HepG2 (cell line): Measurements from ENCODE around the gene ATRNL1. TPM values are rescaled to one million over a fixed set of nuclear protein-coding genes. Genes with fewer than 3 reads are reported as not detected.

ENCODE experiments used
- ATAC-seq: fragments of 200-7000 bp; cut with Tn5 transposase; 3 replicates; pipeline ENCODE4 v1.9.1; 2020; ENCODE audit warnings: mild to moderate bottlenecking, moderate library complexity
- BruUV-seq: library from RNA; stranded (reverse); fragments of 400-500 nt; replicated peaks from 2 replicates; lab custom pipeline; 2021; lab: Mats Ljungman, UMichigan
- CTCF ChIA-PET: fragments of 300-600 bp; formaldehyde crosslinking; extraction: SDS; loops from one replicate; lab custom pipeline; 2021; ENCODE audit warnings: low total read pairs, inconsistent platforms, low intra/inter-chr PET ratio; lab: Yijun Ruan, JAX
- POLR2A ChIA-PET: fragments of 350-600 bp; sonication (Branson Sonifier 250); formaldehyde crosslinking; loops from one replicate; lab custom pipeline; 2020; ENCODE audit warnings: antibody characterized with exemption, inconsistent platforms; lab: Yijun Ruan, JAX
- DNase-seq: peaks from one replicate; pipeline ENCODE4 v3.0.0-alpha.2; 2015; ENCODE audit warnings: low spot score
- FAIRE-seq: peaks from 3 replicates; lab custom pipeline; 2011; peaks lifted over from hg19 to GRCh38; lab: Jason Lieb, UNC
- H2AFZ ChIP-seq: one replicate; pipeline ENCODE4 v1.6.1; 2011; ENCODE audit warnings: low read length, inconsistent platforms
- H3K27ac ChIP-seq: fragments of 300-600 bp; 3 replicates; pipeline ENCODE4 v1.8.0; 2011; ENCODE audit warnings: mixed run types, mild to moderate bottlenecking, mixed read lengths, low read length, inconsistent platforms; ENCODE audit not compliant: insufficient read depth; ENCODE audit errors: extremely low read length
- H3K27me3 ChIP-seq, 2 experiments: fragments of 200-600 bp in 1 of 2; 2 replicates in 1 of 2; 3 replicates in 1 of 2; pipeline versions ENCODE4 v1.6.0 to v1.8.0; 2011; ENCODE audit warnings: low read length in 2 of 2, mild to moderate bottlenecking in 2 of 2, moderate library complexity in 2 of 2, inconsistent platforms in 1 of 2; ENCODE audit not compliant: insufficient read depth in 2 of 2, control insufficient read depth in 1 of 2
- H3K36me3 ChIP-seq, 2 experiments: fragments of 200-600 bp in 1 of 2; replicated peaks in 1 of 2; 2 replicates in 1 of 2; 3 replicates in 1 of 2; pipeline versions ENCODE4 v1.5.1 to v1.8.0; 2011; ENCODE audit warnings: low read length in 2 of 2, inconsistent platforms in 1 of 2; ENCODE audit not compliant: insufficient read depth in 2 of 2, control insufficient read depth in 1 of 2
- H3K4me1 ChIP-seq: 2 replicates; pipeline ENCODE4 v1.5.1; 2012; ENCODE audit warnings: low read length, inconsistent platforms; ENCODE audit not compliant: insufficient read depth
- H3K4me2 ChIP-seq: 2 replicates; pipeline ENCODE4 v1.6.0; 2011; ENCODE audit warnings: low read depth, low read length, inconsistent platforms
- H3K4me3 ChIP-seq, 3 experiments: fragments of 200-600 bp in 1 of 3; sonication (generic), shearing (Covaris generic) in 1 of 3; replicated peaks in 1 of 3; 2 replicates each; pipeline ENCODE4 v1.5.1; 2011 to 2016; ENCODE audit warnings: low read length in 3 of 3, inconsistent platforms in 2 of 3, low read depth in 2 of 3, mild to moderate bottlenecking in 2 of 3, control low read depth in 1 of 3, mixed read lengths in 1 of 3; ENCODE audit not compliant: insufficient read depth in 1 of 3
- H3K79me2 ChIP-seq: one replicate; pipeline ENCODE4 v1.6.1; 2011; ENCODE audit warnings: low read length, inconsistent platforms; ENCODE audit not compliant: insufficient read depth
- H3K9ac ChIP-seq: 2 replicates; pipeline ENCODE4 v1.6.0; 2011; ENCODE audit warnings: mild to moderate bottlenecking, low read depth, low read length, inconsistent platforms; ENCODE audit not compliant: insufficient read depth
- H3K9me3 ChIP-seq: 2 replicates; pipeline ENCODE4 v1.5.1; 2012; ENCODE audit warnings: mild to moderate bottlenecking, low read length
- H4K20me1 ChIP-seq: 2 replicates; pipeline ENCODE4 v1.6.0; 2011; ENCODE audit warnings: inconsistent platforms, mild to moderate bottlenecking, low read length, moderate library complexity; ENCODE audit not compliant: insufficient read depth
- ARHGAP35 ChIP-seq: sonication (generic); formaldehyde crosslinking; IDR thresholded peaks from 2 replicates; pipeline ENCODE4 v1.9.0; 2022; ENCODE audit warnings: mild to moderate bottlenecking, inconsistent platforms, moderate library complexity, missing genetic modification reagents, borderline replicate concordance
- FOXJ3 ChIP-seq: sonication (generic); formaldehyde crosslinking; IDR thresholded peaks from 2 replicates; pipeline ENCODE4 v1.4.0; 2020; ENCODE audit warnings: missing genetic modification reagents, mild to moderate bottlenecking, borderline replicate concordance
- FOXO1 ChIP-seq: sonication (generic); formaldehyde crosslinking; IDR thresholded peaks from 2 replicates; pipeline ENCODE4 v1.4.0; 2020; ENCODE audit warnings: missing genetic modification reagents
- KAT8 ChIP-seq: IDR thresholded peaks from 2 replicates; pipeline ENCODE4 v1.6.1; 2016; ENCODE audit warnings: missing genetic modification reagents, missing compliant biosample characterization
- KLF16 ChIP-seq, 2 experiments: sonication (generic) in 1 of 2; formaldehyde crosslinking in 1 of 2; IDR thresholded peaks; 2 replicates each; pipeline versions ENCODE4 v1.6.1 to v1.8.0; 2016 to 2023; ENCODE audit warnings: missing genetic modification reagents in 2 of 2, missing compliant biosample characterization in 1 of 2
- SRSF1 ChIP-seq: fragments of 200-400 bp; formaldehyde crosslinking; optimal IDR thresholded peaks from 2 replicates; pipeline ENCODE3; 2017; ENCODE audit warnings: mild to moderate bottlenecking, low read depth, low read length, moderate library complexity
- TBP ChIP-seq: sonication (generic); formaldehyde crosslinking; IDR thresholded peaks from 2 replicates; pipeline ENCODE4 v1.5.0; 2020; ENCODE audit warnings: missing genetic modification reagents
- TRIM24 ChIP-seq: sonication (generic); formaldehyde crosslinking; IDR thresholded peaks from 2 replicates; pipeline ENCODE4 v1.8.0; 2022; ENCODE audit warnings: mild to moderate bottlenecking, missing genetic modification reagents
- ZBED4 ChIP-seq: sonication (generic); formaldehyde crosslinking; IDR thresholded peaks from 2 replicates; pipeline ENCODE4 v1.4.0; 2020; ENCODE audit warnings: missing genetic modification reagents, borderline replicate concordance
- ZBTB3 ChIP-seq: sonication (generic); formaldehyde crosslinking; IDR thresholded peaks from 2 replicates; pipeline ENCODE4 v1.4.0; 2020; ENCODE audit warnings: low read depth, mild to moderate bottlenecking, moderate library complexity, missing genetic modification reagents, borderline replicate concordance
- ZNF331 ChIP-seq: sonication (generic); formaldehyde crosslinking; IDR thresholded peaks from 2 replicates; pipeline ENCODE4 v1.4.0; 2020; ENCODE audit warnings: missing genetic modification reagents
- ZNF512 ChIP-seq: sonication (generic); formaldehyde crosslinking; IDR thresholded peaks from 2 replicates; pipeline ENCODE4 v1.4.0; 2020; ENCODE audit warnings: mild to moderate bottlenecking, missing genetic modification reagents
- ZNF557 ChIP-seq: sonication (generic); formaldehyde crosslinking; IDR thresholded peaks from 2 replicates; pipeline ENCODE4 v1.4.0; 2020; ENCODE audit warnings: missing genetic modification reagents
- ZNF776 ChIP-seq: sonication (generic); formaldehyde crosslinking; IDR thresholded peaks from 2 replicates; pipeline ENCODE4 v1.4.0; 2020; ENCODE audit warnings: mild to moderate bottlenecking, missing genetic modification reagents
- ZSCAN20 ChIP-seq: sonication (generic); formaldehyde crosslinking; IDR thresholded peaks from 2 replicates; pipeline ENCODE4 v1.4.0; 2020; ENCODE audit warnings: missing genetic modification reagents, mild to moderate bottlenecking, borderline replicate concordance
- ZSCAN22 ChIP-seq: sonication (generic); formaldehyde crosslinking; IDR thresholded peaks from 2 replicates; pipeline ENCODE4 v1.4.0; 2020; ENCODE audit warnings: mild to moderate bottlenecking, missing genetic modification reagents
- WGBS: methylation state at CpG from one replicate; pipeline ENCODE4 v1.1.6; 2017; ENCODE audit warnings: low lambda C conversion rate; 5-methylcytosine and 5-hydroxymethylcytosine counted together
- in situ Hi-C: cut with HindIII; loops from 2 replicates; pipeline ENCODE4 v1.10.0; 2017; ENCODE audit warnings: low pct_unique_long_range_greater_than_20kb; ENCODE audit not compliant: extremely low pct_ligation_motif_present
- intact Hi-C: fragments of 100-400 bp; cut with micrococcal nuclease; formaldehyde crosslinking; loops from one replicate; pipeline ENCODE4 v1.10.0; 2022; ENCODE audit not compliant: unreplicated experiment
- polyA plus RNA-seq, 8 experiments: library from polyadenylated mRNA; depleted of rRNA in 3 of 8; stranded (reverse) in 7 of 8; unstranded in 1 of 8; fragments of >200 nt; fragmentation: Illumina TruSeq in 4 of 8; extraction: Trizol in 4 of 8; gene quantifications; 2 replicates each; pipeline versions ENCODE4 v1.2.1 to v1.2.3, GENCODE V29; 2011 to 2016; ENCODE audit warnings: low read depth in 4 of 8, missing spikeins in 1 of 8, mixed read lengths in 1 of 8; ENCODE audit not compliant: insufficient read depth in 1 of 8
- total RNA-seq, 5 experiments: library from RNA; depleted of rRNA; stranded (reverse); fragments of >200 nt; fragmentation: Illumina TruSeq; extraction: Trizol; gene quantifications; 2 replicates each; pipeline ENCODE4 v1.2.3, GENCODE V29; 2016; ENCODE audit warnings: low read depth in 1 of 5
- TF ChIP-seq, protein P1 (sequence below): sonication (generic); formaldehyde crosslinking; conservative IDR thresholded peaks from 2 replicates; pipeline ENCODE4 v1.8.0; 2022; ENCODE audit warnings: mild to moderate bottlenecking, moderate library complexity, missing genetic modification reagents

Gene ATRNL1
- total and polyA plus RNA-seq, 2 of the 13 experiments (the other 11 are each of a cell fraction or from before 2014, with no cell fraction given), result 0.04 TPM; not detected in 1

GRCh38 chr10:115985786-115986185, 892.6 kb downstream of the ATRNL1 start:
- FAIRE-seq (no peak), DNase-seq (no peak), ATAC-seq (no peak)
- no TSS peak for BruUV-seq
- in situ Hi-C loops, result no loop called here
- no peaks in the 10 kb centered on the region for H4K20me1 ChIP-seq
- WGBS, result 0% methylated on average over 1 of the region's 1 CpG
- POLR2A ChIA-PET, result no interaction called here
- no peaks in the 10 kb centered on the region for H3K27me3 ChIP-seq
- no peak overlapping the region for H3K4me2 ChIP-seq
- CTCF ChIA-PET, result no interaction called here
- peaks cover 12% of the 10 kb centered on the region; the same call in 1 of the 2 replicates for H3K9me3 ChIP-seq
- no peaks in the 10 kb centered on the region for H3K36me3 ChIP-seq
- H3K9ac ChIP-seq, result no peak overlapping the region
- no peak overlapping the region for H3K4me3 ChIP-seq
- H3K4me1 ChIP-seq, result no peaks in the 10 kb centered on the region
- intact Hi-C loops, result no loop called here
- no peaks in the 10 kb centered on the region for H3K79me2 ChIP-seq
- no peak overlapping the region for H2AFZ ChIP-seq
- H3K27ac ChIP-seq, result no peak overlapping the region
- TF ChIP-seq ZSCAN20 (CRISPR knock-in tag), result no peak
- no peak for TF ChIP-seq SRSF1
- TF ChIP-seq ZNF557, result no peak
- TF ChIP-seq ZNF776, result no peak
- no peak for TF ChIP-seq KLF16 (CRISPR knock-in tag; IDR thresholded peaks at IDR 0.05)
- TF ChIP-seq TRIM24 (CRISPR knock-in tag), result no peak
- TF ChIP-seq FOXO1 (CRISPR knock-in tag), result no peak
- TF ChIP-seq ZBTB3 (CRISPR knock-in tag), result no peak
- no peak for TF ChIP-seq ZBED4 (CRISPR knock-in tag)
- no peak for TF ChIP-seq ZNF512 (CRISPR knock-in tag)
- no peak for TF ChIP-seq ZSCAN22 (CRISPR knock-in tag)
- TF ChIP-seq TBP (CRISPR knock-in tag), result no peak
- TF ChIP-seq ZNF331 (CRISPR knock-in tag), result no peak
- TF ChIP-seq, protein P1, sequence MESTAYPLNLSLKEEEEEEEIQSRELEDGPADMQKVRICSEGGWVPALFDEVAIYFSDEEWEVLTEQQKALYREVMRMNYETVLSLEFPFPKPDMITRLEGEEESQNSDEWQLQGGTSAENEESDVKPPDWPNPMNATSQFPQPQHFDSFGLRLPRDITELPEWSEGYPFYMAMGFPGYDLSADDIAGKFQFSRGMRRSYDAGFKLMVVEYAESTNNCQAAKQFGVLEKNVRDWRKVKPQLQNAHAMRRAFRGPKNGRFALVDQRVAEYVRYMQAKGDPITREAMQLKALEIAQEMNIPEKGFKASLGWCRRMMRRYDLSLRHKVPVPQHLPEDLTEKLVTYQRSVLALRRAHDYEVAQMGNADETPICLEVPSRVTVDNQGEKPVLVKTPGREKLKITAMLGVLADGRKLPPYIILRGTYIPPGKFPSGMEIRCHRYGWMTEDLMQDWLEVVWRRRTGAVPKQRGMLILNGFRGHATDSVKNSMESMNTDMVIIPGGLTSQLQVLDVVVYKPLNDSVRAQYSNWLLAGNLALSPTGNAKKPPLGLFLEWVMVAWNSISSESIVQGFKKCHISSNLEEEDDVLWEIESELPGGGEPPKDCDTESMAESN (CRISPR knock-in tag), result no peak
- no peak for TF ChIP-seq ARHGAP35 (CRISPR knock-in tag)
- no peak for TF ChIP-seq FOXJ3 (CRISPR knock-in tag)
- TF ChIP-seq KAT8 (CRISPR knock-in tag), result no peak
